RPMI8226 (cell line): ENCODE data around the gene GRK4.
"Not testable (repeated sequence)": the region's sequence is repeated elsewhere in the genome, so short reads cannot be mapped to it uniquely, and the experiment has no call there.

ENCODE experiments used
- DNase-seq: peaks from one replicate; pipeline ENCODE4 v3.0.0-alpha.2; 2015

The GRK4 gene

DNA sequence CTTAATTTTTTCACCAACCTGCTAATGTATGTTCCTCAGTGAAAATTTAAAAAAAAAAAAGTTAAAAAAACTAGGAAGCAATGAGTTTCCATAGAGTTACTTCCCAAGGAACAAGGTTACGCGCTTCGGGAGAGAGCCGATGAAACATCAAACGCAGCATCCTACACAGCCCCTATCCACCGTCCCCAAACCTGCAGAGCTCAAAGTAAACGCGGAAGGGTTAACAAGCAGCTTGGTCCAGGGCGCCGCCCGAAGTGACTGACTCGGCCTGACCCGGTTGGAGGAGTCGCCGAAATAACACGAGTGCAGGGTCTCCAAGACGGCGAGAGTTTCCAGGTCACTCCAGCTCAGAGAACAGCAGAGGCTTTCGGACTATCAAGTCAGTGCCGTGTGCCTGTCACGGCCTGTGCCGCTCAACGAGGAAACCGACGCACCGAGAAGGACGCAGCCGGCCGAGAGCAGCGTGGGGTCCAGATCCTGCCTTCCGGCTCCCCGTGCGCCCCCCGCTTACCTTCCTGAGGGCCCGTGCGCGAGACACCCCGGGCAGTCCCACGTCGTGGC, 677 bp upstream of the GRK4 start:
- peak; percentile 46 for DNase-seq

- no peak for DNase-seq
Observed at GRCh38 chr4:2963966-2964471, 648 bp downstream of the GRK4 start.

DNA sequence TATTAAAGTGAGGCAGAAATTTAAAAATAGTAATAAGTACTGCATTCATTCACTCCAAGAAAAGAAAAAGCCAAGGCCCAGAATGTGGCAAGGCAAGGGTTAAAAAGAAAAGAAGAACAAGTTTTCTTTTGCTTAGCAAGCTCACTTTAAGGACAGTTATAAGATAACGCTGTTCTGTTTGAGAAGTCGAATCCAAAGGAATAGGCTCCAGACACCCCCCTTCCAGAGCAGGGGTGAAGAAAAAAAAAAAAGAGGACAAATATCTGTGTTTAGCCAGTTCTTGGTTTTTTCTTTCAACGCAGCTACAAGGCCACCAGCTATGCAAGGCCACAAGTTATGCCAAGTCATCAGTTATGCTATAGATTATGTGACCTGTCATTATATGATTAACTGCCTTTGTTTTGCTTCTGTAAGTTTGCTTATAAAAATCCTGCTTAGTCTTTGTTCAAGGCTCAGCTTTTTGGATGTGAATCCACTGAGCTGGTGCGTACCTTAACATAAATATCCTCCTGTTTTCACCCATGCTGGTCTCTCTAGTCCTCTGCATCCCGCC, 1.4 kb downstream of the GRK4 start:
- no peak for DNase-seq

DNA sequence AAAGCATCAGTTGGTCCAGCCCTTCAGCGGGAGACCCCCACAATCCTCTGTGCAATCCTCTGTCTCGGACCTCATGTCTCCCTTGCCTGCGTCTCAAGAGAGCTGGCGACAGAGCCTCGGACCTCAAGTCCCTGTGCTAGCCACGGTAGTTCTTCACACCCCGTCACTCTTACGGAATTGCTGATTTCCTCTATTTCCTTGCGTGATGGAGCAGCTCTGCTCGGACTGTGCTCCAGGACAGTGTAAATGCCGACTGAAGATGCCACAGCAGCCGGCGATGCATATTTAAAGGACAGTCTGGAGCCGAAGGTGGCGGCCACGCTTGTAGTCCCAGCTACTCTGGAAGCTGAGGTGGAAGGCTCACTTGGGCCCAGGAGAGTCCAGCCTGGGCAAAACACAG, 1.9 kb downstream of the GRK4 start:
- DNase-seq = no peak

GRCh38 chr4:2968381-2968780, 5.0 kb downstream of the GRK4 start:
- DNase-seq = no peak

DNA sequence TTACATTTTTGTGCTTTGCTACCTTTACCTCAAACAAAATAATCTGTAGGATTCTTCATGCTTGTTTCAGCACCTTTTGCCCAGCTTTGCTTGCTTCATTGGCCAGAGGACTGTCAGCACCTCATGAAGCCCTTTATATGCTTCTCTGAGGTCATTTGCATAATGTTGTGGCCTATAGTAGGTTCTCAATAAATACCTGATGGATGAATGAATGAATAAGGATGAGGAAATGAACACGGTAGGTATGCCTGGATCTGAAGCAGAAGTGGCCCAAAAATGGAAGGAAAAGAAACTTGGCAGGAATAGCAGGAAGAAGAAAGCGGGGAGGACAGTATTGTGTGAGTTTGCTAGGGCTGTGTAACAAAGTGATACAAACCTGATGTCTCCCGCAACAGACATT, 7.9 kb downstream of the GRK4 start:
- no peak for DNase-seq

DNA sequence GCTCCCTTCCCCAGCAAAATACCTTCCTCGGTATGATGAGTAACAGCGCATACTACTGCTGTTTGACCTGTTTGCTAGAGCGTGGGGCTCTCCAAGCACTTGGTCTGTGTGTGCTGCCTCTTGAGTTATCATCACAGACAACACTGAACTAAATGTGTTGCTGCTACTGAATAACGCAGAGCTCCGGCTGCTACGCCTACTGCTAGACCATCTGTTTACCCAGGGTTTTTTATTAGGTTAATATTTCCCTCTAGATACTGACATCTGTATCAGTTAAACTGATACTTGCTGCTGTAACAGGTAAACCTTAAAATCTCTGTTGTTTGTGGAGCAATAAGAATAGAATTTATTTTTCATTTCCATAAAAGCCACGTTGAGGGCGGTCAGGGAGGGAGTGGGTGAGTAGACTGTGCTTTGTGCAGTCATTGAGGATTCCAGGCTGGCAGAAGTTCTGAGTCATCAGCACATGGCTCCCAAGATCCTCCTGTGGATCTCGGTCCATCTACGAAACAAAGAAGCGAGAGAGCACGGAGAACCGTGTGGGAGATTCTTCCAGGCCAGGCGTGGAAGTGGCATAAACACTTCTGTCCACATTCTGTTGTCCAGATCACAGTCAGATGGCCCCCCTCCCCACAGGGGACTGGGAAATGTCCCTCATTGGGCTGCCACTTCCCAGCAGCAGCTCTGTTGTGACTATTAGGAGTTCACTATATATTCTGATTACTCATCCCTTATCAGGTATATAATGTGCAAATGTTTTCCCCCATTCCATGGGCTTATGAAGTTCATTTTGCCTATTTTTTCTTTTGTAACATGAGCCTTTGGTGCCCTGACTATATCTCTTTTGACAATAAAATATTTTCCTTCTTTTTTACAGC, 14.1 kb downstream of the GRK4 start:
- DNase-seq = no peak

- no peak for DNase-seq
Observed at GRCh38 chr4:2981256-2981819, 18.0 kb downstream of the GRK4 start.

- no peak for DNase-seq
Observed at GRCh38 chr4:2982012-2982411, 18.6 kb downstream of the GRK4 start.

GRCh38 chr4:2983715-2984114, 20.3 kb downstream of the GRK4 start:
- DNase-seq = not testable (repeated sequence)

GRCh38 chr4:2991243-2991642, 27.9 kb downstream of the GRK4 start:
- no peak for DNase-seq

- no peak for DNase-seq
Observed at GRCh38 chr4:2994917-2995316, 31.5 kb downstream of the GRK4 start.

DNA sequence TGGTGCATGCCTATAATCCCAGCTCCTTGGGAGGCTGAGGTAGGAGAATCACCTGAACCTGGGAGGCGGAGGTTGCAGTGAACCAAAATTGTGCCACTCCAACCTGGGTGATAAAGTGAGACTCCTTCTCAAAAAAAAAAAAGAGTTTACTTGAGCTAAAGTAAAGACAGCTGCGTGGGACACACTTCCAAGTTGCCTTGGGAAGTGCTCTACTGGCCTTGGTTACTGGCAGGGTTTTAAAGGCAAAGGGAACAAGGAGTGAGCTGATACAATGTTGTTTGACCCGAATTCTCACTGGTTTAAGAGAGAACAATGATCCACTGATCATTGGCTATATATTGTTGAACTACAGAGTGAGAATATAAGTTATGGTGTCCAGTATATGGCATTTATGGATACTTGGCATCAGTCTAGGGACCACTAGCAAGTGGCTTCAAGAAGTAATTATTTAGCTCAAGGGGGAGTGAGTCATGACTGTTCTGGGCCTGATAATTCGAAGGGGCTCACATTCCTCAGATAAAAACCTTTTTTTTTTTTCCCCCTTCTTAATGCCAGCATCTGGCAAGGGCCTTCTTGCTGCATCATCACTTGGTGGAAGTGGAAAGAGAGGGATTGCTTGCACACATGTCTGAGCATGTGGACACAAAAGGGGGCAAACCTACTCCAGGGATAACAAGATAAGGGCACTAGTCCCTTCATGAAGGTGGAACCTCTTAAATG, 32.3 kb downstream of the GRK4 start:
- no peak for DNase-seq

GRCh38 chr4:2996415-2996814, 33.0 kb downstream of the GRK4 start:
- no peak for DNase-seq

DNA sequence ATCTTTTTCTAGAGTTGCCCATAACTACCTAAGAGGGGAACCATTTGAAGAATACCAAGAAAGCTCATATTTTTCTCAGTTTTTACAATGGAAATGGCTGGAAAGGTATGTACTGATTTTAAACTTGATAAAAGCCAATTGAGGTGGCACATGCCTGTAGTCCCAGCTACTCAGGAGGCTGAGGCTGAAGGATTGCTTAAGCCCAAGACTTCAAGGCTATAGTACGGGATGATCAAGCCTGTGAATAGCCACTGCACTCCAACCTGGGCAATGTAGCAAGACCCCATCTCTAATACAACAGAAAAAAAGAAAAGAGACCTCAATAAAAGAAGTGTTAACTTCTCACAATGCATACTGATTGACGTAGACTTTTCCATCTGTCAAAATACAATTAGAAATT, 44.4 kb downstream of the GRK4 start:
- DNase-seq = no peak

- DNase-seq = peak; percentile 32
Observed at GRCh38 chr4:3009422-3009821, 46.1 kb downstream of the GRK4 start.

DNA sequence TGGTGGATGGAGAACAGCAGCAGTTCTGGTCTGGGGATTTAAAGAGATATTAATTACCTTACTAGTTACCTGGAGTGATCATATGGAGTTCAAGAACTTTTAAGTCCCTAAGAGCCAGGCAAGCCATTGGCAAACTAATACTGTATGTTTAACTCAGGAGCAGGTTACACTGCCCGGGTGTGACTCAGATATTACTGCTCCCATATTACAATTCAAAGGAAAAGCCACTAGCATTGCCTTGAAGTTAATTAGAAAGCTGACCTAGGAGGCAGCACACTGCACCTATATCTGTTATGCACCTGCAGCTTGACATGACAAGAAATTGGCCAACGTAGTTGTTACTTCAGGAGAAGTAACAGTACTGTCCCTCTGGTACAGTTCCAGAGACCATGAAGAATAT, 47.2 kb downstream of the GRK4 start:
- no peak for DNase-seq

DNA sequence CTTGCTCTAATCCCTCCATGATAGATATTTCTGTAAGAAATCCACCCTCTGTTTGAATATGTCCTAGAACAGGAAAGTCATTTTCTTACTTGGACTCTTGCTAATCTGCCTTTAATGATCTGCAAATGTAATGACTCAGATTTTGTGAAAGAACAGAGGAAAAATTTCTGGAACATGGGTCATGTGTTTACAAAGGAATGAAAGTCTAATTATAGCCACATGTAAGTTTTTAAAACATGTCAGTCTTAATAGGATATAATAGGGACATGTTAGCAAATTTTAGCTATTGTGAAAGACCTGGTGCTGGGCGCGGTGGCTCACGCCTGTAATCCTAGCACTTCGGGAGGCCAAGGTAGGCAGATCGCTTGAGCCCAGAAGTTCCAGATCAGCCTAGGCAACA, 47.6 kb downstream of the GRK4 start:
- no peak for DNase-seq

- DNase-seq = no peak
Observed at GRCh38 chr4:3011456-3012220, 48.3 kb downstream of the GRK4 start.

- DNase-seq = no peak
Observed at GRCh38 chr4:3013323-3013722, 50.0 kb downstream of the GRK4 start.

DNA sequence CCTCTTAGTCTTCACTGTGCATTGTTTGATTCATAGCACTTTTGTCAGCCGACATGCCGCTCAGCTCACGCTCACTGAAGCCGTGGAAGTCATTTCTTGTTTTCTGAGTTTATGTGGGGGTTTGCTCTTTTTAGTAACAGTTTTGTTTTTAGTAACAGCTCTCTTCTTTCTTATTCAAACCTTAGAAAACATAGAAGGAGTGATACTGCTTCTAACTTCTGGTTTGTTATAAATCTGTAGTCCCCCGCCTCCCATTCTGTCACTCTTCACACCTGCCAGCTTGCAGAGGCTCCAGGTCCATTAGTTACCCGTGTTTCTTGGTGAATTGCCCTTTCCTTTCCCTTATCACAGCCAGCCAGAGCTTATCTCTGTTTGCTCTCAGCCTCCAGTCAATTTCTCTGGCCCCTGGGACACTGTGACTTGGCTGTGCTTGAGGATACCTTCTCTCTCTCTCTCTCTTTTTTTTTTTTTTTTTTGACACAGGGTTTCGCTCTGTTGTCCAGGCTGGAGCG, 50.5 kb downstream of the GRK4 start:
- DNase-seq = no peak

GRCh38 chr4:3016961-3017360, 53.6 kb downstream of the GRK4 start:
- no peak for DNase-seq
